NB4 (cell line): ENCODE results near the gene PCDHGA4.
A peak's percentile ranks its signal among the peaks of the same experiment; 100 is the strongest.
"Not testable (repeated sequence)": the region's sequence is repeated elsewhere in the genome, so short reads cannot be mapped to it uniquely, and the experiment has no call there.

ENCODE experiments used
- DNase-seq: peaks from one replicate; pipeline ENCODE4 v3.0.0; 2010; ENCODE audit warnings: low read depth
- H3K4me3 ChIP-seq: one replicate; pipeline ENCODE4 v1.5.1; 2011; ENCODE audit warnings: mild to moderate bottlenecking, low read depth, low read length, moderate library complexity
- MYC ChIP-seq: IDR thresholded peaks from 2 replicates; pipeline ENCODE4 v1.6.1; 2011; ENCODE audit warnings: low read depth, low read length
- POLR2A ChIP-seq: IDR thresholded peaks from 2 replicates; pipeline ENCODE4 v1.6.1; 2011; ENCODE audit warnings: mild to moderate bottlenecking; ENCODE audit not compliant: insufficient read length; ENCODE audit errors: extremely low read depth
- TF ChIP-seq, protein P1 (sequence below): IDR thresholded peaks from 2 replicates; pipeline ENCODE4 v1.6.1; 2011; ENCODE audit warnings: low read depth, low read length
- TF ChIP-seq, protein P2 (sequence below): IDR thresholded peaks from one replicate; pipeline ENCODE4 v1.5.1; 2012; ENCODE audit warnings: low read depth, low read length

The PCDHGA4 gene

DNA sequence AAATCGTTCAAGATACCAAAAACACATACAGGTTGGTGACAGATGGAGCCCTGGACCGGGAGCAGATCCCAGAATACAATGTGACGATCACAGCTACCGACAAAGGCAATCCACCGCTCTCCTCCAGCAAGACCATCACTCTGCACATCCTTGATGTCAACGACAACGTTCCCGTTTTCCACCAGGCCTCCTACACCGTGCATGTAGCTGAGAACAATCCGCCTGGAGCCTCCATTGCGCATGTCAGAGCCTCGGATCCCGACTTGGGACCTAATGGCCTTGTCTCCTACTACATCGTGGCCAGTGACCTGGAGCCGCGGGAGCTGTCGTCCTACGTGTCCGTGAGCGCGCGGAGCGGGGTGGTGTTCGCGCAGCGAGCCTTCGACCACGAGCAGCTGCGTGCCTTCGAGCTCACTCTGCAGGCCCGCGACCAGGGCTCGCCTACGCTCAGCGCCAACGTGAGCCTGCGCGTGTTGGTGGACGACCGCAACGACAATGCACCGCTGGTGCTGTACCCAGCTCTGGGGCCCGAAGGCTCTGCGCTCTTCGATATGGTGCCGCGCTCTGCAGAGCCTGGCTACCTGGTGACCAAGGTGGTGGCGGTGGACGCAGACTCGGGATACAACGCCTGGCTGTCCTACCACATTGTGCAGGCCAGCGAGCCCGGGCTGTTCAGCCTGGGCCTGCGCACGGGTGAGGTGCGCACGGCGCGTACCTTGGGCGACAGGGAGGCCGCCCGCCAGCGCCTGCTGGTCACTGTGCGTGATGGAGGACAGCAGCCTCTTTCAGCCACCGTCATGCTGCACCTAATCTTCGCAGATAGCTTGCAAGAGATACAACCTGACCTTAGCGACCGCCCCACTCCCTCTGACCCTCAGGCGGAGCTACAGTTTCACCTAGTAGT, 17.0 kb downstream of the PCDHGA4 start:
- DNase-seq = no peak
- no peak for TF ChIP-seq MYC
- TF ChIP-seq POLR2A = no peak
- TF ChIP-seq, protein P1, sequence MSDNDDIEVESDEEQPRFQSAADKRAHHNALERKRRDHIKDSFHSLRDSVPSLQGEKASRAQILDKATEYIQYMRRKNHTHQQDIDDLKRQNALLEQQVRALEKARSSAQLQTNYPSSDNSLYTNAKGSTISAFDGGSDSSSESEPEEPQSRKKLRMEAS = no peak
- TF ChIP-seq, protein P2, sequence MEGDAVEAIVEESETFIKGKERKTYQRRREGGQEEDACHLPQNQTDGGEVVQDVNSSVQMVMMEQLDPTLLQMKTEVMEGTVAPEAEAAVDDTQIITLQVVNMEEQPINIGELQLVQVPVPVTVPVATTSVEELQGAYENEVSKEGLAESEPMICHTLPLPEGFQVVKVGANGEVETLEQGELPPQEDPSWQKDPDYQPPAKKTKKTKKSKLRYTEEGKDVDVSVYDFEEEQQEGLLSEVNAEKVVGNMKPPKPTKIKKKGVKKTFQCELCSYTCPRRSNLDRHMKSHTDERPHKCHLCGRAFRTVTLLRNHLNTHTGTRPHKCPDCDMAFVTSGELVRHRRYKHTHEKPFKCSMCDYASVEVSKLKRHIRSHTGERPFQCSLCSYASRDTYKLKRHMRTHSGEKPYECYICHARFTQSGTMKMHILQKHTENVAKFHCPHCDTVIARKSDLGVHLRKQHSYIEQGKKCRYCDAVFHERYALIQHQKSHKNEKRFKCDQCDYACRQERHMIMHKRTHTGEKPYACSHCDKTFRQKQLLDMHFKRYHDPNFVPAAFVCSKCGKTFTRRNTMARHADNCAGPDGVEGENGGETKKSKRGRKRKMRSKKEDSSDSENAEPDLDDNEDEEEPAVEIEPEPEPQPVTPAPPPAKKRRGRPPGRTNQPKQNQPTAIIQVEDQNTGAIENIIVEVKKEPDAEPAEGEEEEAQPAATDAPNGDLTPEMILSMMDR = no peak
- no peak overlapping the region for H3K4me3 ChIP-seq

DNA sequence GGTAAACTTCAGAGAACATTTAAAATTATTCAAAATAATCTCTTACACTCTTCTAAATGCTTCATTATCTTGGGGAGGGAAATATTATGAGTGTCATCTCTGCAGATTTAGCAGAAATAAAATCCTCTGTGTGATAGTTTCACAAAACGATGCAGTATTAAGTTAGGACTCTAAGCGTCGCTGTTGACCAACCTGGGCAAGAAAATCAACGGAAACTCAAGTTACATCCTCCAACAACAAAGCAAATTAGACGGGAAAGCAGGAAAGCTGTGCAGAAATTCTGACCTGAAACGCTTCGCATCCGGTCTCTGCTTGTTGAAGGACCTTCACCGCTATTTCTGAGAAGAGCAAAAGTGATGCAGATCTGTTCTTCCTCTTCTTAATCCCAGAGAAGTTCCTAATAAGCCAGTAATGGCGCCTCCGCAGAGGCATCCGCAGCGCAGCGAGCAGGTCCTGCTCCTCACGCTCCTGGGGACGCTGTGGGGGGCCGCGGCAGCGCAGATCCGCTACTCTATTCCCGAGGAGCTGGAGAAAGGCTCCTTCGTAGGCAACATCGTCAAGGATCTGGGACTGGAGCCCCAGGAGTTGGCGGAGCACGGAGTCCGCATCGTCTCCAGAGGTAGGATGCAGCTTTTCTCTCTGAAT, 19.0 kb downstream of the PCDHGA4 start, which contains the start of gene PCDHGA6:
Gene PCDHGA6 (plus strand): TSS at position 219 of the 645 bp plus-strand sequence. CDS start 193 bp downstream, at position 412.
- no peak within 1 kb of the TSS for H3K4me3 ChIP-seq
- TF ChIP-seq POLR2A = no peak
- TF ChIP-seq, protein P2 = peak; percentile 15
- peak; percentile 16 for DNase-seq

DNA sequence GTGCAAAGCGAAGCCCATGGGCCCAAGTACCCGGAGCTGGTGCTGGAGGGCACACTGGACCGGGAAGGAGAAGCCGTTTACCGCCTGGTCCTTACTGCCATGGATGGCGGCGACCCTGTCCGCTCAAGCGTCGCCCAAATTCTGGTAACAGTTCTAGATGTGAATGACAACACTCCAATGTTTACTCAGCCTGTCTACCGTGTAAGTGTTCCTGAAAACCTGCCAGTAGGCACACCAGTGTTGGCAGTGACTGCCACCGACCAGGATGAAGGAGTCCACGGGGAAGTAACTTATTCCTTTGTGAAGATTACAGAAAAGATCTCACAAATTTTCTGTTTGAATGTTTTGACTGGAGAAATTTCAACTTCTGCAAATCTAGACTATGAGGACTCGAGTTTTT, 19.8 kb downstream of the PCDHGA4 start:
- TF ChIP-seq POLR2A (no peak), MYC (no peak)
- TF ChIP-seq, protein P1 = no peak
- H3K4me3 ChIP-seq = no peak overlapping the region
- DNase-seq = no peak

DNA sequence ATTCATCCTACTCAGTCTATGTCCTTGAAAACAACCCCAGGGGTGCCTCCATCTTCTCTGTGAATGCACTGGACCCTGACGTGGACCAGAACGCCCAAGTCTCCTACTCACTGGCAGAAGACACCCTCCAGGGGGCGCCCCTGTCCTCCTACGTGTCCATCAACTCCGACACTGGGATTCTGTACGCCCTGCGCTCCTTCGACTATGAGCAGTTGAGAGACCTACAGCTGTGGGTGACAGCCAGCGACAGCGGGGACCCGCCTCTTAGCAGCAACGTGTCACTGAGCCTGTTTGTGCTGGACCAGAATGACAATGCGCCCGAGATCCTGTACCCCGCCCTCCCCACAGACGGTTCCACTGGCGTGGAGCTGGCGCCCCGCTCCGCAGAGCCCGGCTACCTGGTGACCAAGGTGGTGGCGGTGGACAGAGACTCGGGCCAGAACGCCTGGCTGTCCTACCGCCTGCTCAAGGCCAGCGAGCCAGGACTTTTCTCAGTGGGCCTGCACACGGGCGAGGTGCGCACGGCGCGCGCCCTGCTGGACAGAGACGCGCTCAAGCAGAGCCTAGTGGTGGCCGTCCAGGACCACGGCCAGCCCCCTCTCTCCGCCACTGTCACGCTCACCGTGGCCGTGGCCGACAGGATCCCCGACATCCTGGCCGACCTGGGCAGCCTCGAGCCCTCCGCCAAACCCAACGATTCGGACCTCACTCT, 20.8 kb downstream of the PCDHGA4 start:
- DNase-seq, H3K4me3 ChIP-seq: not testable (repeated sequence)
- TF ChIP-seq, protein P2 = peak; percentile 1

DNA sequence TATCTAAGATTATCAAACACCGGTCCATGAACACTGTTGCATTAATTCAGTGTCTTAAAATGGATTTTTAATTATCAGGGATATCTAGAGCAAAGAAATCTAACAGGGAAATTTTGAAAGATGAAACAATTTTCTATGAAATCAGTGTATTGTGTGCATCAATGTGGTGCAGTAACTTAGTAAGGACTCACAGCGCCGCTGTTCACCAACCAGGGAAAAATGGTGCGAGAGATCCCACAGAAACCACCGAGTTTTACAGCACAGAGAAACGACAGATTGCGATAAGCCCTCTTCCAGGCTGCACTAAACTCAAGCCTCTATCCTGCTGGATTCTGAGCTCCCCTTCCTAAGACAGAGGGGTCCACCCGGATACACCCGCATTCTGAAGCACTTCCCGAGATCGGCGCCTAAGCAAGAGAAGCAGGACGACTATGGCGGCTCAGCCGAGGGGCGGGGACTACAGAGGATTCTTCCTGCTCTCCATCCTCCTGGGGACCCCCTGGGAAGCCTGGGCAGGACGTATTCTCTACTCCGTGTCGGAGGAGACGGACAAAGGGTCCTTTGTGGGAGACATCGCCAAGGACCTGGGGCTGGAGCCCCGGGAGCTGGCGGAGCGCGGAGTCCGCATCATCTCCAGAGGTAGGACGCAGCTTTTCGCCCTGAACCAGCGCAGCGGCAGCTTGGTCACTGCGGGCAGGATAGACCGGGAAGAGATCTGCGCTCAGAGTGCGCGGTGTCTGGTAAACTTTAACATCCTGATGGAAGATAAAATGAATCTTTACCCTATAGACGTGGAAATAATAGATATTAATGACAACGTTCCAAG, 27.9 kb downstream of the PCDHGA4 start, which contains the start of gene PCDHGA7:
Gene PCDHGA7 (plus strand): TSS at position 274 of the 826 bp plus-strand sequence. CDS start 158 bp downstream, at position 432.
- DNase-seq = peak; percentile 28
- H3K4me3 ChIP-seq = no peak within 1 kb of the TSS
- TF ChIP-seq, protein P2 = peak; percentile 18
- TF ChIP-seq, protein P1 = no peak

DNA sequence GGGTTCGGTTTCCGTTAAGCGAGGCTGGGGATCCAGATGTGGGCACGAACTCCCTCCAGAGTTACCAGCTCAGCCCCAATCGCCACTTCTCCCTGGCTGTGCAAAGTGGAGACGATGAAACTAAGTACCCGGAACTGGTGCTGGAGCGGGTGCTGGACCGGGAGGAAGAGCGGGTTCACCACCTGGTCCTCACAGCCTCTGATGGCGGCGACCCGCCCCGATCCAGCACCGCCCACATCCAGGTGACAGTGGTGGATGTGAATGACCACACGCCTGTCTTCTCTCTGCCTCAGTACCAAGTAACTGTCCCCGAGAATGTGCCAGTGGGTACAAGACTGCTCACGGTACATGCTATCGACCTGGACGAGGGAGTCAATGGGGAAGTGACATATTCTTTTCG, 28.5 kb downstream of the PCDHGA4 start:
- H3K4me3 ChIP-seq = no peak overlapping the region
- DNase-seq = no peak
- TF ChIP-seq, protein P1 = no peak
- TF ChIP-seq MYC = no peak
- TF ChIP-seq POLR2A = no peak
- TF ChIP-seq, protein P2 = no peak
